Activated CD8-positive, alpha-beta memory T cell treated with anti-CD3 and anti-CD28 coated beads for 4 hours (primary cell): ENCODE measurements around the gene TMEM163.
"Not testable (repeated sequence)": the region's sequence is repeated elsewhere in the genome, so short reads cannot be mapped to it uniquely, and the experiment has no call there.

Source experiments
- DNase-seq, 2 donors: peaks; one replicate each; pipeline ENCODE4 v3.0.0-alpha.2; 2020; ENCODE audit warnings: low read depth in 2 of 2

TMEM163 gene

DNA sequence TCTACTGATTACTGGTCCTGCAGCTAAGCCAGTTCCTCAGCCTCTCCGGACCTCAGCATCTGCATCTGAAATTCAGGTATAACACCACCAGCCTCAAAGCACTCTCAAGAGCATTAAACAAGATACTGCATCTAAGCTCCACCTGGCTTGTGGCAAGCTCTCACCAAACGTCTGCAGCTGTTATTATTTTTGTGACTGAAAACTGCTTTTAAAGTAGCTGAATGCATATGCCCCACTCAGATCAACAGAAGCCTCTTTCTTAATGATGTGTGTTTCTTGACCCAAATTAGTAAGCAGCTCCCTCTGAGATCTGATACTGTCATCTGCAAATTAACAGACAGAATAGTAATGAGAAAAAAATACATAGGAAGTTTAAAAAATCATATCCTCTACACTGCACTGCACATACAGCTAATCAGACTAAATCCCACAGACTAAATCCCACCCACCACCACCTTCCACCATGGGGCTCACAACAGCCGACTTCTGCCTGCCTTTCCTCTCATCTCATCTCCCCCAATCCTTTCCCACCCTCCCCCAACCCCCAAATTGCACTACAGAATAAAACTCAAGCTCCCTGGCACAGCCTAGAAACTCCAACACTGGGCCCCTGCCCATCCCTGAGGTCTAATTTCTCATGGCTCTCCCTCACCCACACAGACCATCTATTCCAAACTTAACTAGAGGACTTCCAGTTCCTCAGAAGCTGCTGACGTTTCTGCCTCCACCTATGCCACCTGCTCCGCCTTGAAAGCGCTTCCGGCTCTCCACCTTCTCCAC lies 52.9 kb downstream of the TMEM163 start:
- DNase-seq = no peak

DNA sequence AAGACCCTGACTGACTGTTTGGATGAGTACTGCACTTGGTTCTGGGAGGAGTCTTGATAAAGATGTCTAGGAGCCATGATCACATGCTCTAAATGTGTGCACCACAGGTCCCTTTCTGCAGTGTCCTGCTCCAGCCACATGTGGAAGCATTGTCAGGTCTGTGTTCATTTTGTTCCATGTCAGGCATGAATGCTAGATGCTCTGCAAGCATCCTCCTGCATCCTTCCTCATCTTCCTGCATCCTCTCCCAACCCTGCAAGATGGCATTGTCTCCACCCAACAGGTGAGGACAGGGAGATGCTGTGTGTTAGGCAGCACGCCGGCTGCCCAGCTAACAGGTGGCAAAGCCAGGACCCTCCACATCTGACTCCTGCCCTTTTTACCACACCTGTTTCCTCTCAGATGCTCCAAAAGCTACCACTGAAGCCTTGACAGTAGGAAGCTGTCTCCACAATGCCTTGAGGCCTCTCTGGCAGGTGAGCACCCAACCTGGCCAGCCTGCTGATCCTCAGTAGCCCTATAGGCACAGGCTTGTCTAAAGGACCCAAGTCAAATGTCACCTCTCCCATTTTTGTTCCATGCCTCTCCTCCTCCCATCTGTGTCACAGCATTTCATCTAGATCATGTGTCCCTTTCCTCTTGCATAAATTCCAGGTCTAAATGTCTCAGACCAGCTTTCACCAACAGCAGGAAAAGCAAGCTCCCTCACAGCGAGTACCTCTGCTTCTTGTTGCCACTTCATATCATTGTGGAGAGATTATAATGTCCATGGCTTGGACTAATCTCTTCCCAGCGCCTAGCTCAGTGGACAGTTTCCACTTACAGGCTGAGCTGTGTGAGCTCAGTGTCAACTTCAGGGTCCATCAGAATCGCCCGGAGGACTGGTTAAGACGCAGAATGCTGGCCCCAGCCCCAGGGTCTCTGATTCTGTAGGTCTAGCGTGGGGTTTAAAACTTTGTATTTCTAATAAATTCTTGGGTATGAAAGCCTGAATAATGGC lies 55.0 kb downstream of the TMEM163 start:
- no peak for DNase-seq

DNA sequence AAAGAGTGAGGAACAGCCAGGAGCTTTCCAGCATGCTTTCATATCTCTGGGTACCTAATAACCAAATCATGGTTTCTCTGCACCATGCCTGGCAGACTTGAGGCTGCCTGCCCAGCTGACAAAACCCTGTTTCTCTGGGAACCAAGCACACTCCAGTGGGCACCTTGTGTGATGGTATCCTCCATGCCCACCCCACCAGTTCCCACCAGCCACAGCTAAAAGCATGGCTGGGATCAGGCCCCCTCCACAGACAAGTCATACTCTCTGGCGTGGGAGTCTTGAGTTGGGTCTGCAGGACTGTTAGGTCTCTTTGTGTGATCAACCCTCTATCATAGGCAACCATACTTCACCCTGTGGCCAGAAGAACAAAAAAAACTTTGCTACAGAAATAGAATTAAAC lies 56.0 kb downstream of the TMEM163 start:
- no peak for DNase-seq

DNA sequence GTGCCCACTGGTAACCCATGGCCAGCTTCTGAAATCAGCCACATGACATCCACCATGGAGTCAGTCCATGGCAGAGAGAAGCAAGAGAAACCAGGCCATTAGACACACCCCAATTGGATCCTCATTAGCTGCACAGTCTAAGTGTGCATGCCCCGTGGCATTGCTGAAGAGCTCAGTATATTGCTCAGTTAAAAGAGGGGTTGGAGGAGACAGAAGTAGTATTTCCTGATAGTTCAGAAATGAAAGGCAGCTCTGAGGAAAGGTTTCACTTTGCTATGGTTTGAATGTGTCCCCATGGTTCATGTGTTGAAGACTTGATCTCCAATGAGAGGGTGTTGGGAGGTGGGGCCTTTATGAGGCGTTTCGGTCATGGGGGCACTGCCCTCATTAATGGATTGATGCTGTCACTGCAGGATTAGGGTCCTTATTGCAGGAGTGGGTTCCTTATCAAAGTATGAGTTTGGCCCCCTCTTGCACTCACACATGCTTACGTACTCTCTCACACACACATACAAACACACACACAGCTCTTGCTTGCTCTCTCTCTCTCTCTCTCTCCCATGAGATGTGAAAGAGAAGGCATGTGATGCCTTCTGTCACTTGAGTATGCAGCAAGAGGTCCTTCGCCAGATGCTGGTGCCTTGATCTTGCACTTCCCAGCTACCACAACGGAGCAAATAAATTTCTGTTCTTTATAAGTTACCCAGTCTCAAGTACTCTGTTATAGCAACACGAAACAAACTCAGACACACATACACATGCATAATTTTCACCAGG lies 58.0 kb downstream of the TMEM163 start:
- no peak for DNase-seq

DNA sequence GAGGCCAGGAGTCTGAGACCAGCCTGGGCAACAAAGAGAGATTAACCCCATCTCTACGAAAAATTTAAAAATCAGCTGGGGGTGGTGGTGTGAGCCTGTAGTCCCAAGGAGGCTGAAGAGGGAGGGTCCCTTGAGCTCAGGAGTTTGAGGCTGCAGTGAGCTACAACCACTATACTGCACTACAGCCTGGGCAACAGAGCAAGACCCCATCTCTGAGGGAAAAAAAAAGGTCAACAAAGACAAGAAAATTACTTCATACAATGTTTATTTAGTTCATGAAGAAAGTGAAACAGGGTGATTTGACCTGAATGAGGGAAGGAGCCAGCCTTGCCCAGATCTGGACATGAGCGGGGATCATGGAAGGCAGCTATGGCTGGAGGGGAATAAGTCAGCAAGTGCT lies 59.1 kb downstream of the TMEM163 start:
- DNase-seq = no peak

DNA sequence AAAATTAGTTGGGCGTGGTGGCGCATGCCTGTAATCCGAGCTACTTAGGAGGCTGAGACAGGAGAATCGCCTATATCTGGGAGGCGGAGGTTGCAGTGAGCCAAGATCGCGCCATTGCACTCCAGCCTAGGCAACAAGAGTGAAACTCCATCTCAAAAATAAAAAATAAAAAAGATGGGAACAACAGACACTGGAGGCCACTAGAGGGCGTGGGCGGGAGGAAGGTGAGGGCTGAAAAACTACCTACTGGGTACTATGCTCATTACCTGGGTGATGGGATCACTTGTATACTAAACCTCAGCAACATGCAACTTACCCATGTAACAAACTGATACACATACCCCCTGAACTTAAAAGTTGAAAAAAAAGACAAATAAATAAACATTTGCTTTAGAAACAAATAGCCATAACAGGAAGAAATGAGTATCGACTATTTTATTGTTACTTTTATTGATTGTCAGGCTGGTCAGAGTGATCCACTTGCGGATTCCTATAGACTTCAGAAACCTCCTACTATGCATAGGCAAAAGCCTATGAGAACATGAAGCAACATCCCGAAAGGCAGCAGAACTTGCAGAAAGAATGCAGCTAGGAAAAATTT lies 61.0 kb downstream of the TMEM163 start:
- DNase-seq = no peak

DNA sequence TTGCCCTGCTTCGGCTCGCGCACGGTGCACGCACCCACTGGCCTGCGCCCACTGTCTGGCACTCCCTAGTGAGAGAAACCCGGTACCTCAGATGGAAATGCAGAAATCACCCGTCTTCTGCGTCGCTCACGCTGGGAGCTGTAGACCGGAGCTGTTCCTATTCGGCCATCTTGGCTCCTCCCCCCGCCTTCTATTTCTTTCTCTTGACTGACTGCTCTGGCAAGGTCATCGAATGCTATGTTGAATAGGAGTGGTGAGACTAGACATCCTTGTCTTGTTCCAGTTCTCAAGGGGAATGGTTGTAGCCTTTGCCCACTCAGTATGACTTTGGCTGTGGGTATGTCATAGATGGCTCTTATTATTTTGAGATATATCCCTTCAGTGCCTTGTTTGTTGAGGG lies 62.4 kb downstream of the TMEM163 start:
- DNase-seq = not testable (repeated sequence)

DNA sequence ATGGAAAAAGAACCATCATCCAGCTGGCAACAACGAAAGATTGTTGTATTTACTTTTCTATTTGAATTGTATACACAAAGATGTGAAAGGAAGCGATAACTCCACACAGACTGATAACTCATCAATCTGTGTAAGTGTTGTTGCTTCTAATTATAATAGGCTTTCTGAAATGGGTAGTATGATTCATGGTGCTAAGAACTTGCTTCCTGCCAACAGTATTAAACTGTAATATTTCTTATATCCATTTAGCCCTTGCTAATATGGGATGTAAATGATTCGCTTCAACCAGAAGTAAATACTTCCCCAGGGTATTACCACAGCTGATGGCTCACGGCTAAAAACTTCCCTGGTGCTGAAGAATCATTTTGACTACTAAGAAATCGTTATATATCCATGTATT lies 70.2 kb downstream of the TMEM163 start:
- no peak for DNase-seq

DNA sequence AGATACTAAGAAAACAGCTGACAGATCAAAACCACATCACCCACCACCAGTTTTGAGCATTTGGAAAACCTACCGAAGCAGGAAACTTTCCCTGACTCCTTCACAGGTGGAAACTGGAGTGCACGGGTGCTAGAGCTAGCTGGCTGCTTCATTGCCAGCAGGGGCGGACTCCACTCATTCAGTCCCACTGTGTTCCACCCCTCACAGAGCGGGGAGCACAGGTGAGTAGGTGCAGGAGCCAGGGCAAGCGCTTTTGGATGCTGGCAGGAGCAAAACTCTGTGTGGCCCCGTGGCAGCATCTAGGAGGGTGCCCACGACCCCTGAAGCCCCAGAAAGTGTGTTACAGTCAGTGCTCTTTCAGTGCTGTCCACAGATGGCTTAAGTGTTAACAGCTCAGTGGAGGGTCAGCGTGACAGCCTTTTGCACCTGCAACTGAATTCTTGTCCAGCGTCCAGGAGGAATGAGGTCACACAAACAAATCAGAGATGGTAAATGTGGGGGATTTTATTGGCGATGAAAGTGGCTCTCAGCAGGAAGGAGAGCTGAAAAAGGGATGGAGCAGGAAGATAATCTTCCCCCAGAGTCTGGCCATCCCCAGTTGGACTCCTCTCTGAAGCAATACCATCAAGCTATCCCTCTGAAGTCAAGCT lies 71.1 kb downstream of the TMEM163 start:
- no peak for DNase-seq

DNA sequence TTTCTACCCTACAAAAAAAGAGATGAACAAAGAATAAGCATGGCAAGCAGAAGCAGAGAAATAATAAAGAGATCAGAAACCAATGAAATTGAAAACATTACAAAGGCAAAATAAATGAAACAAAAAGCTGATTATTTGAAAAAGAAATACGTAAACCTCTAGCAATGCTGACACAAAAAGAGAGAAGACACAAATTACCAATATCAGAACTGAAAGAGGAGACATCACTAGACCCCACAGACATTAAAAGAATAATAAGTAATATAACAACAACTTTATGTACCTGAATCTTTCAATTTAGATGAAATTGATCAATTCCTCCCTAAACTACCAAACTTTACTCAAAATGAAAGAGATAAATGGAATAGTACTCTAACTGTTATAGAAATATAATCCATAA lies 75.9 kb downstream of the TMEM163 start:
- DNase-seq = no peak

DNA sequence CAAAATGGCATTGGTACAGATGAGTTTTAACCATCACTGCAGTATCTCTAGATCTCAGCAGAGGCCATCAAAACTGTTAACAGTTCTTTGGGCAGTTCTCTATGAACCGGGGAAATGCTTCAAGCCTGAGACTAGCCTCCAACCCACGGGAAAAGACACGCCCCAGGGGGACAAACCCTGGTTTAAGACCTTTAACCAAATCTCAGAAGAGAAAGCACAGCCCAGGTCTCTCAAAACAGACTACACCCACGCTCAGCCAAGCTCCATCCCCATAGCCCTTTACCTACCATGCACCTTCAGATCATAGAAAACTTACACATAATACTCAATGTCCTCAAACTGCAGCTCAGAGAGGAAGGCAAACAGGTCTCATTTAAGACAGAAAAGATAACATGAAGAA lies 78.3 kb downstream of the TMEM163 start:
- DNase-seq = no peak

DNA sequence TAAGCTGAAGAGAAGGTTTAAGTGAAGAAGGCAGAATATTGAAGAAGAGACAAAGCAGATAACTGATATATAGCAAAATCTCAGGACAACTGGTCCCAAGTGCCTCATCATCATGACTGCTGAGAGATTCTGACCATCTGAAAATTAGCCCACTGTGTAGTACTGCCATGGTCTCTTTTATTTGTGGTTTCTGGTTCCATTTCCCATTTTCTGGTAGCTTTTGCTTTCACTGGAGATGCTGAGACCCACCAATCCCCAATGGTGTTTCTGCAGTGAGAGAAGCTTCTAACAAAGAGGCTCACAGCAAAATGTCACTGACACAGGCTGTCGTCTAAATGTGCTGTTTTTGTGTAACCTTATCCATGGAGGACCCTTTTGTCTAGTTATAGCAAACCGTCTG lies 79.5 kb downstream of the TMEM163 start:
- no peak for DNase-seq

DNA sequence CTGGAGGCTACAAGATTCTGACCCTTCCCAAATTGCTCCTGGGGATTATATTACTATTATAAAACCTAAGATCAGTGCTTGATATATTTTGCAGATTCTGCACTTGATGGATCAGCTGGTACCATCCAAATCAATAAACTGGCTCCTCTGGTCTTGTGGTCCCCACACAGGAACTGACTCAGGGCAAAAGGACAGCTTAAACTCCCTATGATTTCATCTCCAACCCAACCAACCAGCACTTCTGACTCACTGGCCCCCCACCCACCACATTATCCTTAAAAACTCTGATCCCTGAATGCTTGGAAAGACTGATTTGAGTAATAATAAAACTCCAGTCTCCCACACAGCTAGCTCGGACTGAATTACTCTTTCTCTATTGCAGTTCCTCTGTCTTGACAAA lies 82.1 kb downstream of the TMEM163 start:
- no peak for DNase-seq

DNA sequence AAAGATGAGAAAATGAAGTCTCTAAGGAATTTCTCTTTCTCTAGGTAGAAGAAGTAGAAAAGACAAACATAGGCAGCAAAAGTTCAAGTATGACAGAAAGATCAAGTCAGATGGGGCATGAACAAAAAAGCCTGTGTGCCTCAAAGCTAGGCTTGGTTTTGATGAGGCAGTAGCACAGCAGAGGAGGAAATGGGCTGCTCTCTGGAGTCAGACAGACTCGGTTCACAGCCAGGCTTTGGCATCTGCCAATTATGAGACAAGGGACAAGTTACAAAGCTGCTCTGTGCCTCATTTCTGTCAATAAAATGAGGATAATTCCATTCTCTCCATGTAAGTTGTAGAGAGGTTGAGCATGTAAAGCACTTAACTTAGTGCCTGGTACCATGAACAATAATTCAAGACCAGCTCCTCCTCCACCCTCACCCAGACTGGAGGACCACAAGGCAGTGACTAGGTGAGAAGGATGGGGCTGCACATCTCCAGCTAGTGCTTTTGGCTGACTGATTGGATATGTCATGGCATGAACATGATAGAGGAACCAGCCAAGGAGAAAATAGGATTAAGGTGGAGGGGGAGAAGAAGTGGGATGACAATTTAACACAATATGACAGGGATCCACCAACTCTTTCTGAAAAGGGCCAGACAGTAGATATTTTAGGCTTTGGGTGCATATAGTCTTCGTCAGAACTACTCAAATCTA lies 84.6 kb downstream of the TMEM163 start:
- no peak for DNase-seq

DNA sequence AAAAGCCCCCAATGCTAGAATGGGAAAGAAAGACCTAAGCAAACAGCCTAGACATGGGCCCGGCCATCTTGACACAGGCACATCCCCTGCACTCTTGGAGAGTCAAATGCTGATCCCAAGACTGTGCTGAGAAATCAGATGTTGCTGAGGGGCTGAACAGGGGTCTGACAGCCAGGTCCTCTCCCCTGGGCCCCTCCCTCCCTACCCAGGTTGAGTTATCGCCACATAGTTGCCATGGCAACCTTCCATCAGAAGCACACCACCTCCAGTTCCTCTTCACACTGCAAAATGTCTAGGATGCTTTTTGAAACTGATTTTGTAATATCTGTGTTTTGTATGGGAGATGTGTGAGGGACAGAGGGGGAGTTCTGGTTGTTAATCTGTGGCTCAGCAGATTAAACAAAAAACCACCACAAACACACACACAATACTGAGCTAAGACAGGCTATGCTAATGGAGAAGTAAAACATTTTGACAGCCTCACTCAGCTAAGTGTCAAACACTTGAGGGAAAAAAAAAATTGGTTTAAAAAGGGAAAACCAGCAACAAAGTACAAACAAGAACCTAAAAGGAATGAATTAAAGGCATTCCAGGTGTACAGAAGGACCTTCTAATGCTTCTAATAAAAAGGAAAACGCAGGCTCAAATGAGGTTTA lies 88.2 kb downstream of the TMEM163 start:
- DNase-seq = no peak

DNA sequence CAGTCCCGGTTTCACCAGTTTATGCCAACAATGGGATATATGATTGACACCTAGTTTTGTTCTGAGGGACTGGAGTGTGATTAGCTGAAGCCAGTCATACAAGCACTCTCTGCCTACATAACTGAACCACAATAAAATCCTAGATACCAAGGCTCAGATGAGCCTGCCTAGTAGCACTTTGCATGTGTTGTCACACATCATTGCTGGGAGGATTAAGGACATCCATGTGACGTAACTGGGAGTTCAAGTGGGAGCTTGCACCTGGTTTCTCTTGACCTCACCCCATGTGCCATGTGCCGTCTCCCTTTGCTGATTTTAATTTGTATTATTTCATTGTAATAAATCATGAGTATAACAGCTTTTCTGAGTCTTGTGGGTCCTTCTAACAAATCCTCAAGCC lies 90.3 kb downstream of the TMEM163 start:
- no peak for DNase-seq

DNA sequence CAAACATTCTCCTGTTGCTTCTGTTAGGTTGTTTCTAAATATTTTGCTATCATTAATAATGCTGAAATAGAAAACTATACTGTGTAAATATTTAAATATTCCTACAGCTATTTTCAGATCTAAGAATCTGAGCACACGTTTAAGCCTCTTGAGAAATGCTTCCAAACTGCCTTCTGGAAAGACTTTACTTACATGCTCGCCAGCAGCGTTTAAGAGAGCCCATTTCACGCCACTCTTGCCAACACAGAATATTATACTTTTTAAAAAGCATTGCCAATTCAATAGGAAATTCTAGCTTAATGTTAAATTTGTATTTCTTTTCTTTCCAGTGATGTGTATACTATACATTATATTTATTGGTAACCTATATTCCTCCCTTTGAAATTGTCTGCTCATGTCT lies 92.0 kb downstream of the TMEM163 start:
- no peak for DNase-seq

DNA sequence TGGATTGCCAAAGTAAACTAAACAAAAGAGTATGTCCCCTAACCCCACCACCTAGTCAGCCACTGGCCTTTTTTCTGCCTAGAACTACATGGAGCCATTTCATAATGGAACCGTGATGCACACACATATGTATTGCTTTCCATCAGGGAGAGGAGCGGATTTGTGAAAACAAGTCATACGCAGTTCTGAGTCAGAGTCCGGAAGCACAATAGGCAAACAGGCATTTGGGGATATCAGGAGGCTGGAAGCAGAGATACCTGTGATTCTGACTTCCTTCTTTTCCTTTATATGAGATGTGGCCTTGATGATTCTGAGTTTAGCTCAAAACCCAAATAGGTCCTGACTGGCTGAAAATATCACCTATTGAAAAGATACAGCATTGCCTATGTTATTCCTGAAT lies 93.5 kb downstream of the TMEM163 start:
- DNase-seq = no peak

DNA sequence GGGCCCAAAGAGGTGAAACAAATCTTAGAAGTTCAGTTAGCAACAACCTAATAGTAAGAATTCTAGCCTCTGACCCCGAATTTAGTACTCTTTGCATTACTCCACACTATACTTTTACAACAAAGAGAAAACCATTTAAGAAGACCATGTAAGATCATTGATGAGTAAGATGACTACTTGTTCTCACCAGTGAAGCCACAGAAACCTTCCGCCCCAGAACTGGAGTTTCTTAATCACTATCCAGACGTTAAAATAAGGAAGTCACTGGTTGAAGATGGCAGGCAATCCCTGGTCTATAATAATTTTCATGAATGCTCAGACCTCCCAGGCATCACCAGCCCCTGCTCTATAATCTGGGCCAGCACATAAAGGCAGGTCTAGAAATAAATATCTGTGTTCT lies 95.0 kb downstream of the TMEM163 start:
- no peak for DNase-seq

DNA sequence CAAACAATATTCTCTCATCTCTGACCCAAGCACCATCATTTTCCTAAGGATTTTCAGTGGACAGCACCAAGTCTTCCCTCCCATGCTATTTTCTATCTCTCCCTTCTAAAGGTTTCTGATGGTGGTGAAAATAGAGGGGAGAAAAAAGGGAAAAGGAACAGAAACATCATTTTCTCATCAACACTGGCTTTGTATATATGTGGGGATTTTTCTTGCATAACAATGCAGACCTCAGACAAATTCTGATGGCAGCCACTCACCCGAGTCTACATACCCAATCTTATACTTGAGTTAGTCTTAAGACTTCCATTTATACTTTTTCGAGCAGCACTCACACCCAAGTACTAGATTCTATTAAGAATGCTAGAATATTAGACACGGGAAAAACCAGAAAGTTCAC lies 95.8 kb downstream of the TMEM163 start:
- no peak for DNase-seq
